Ecto neural progenitor cell (in vitro differentiated cells): ENCODE results near the gene MGST2.
A peak's percentile ranks its signal among the peaks of the same experiment; 100 is the strongest.

ENCODE experiments used
- DNase-seq: peaks from one replicate; pipeline ENCODE4 v3.0.0-alpha.2; 2018; ENCODE audit warnings: low spot score

MGST2 gene

DNA sequence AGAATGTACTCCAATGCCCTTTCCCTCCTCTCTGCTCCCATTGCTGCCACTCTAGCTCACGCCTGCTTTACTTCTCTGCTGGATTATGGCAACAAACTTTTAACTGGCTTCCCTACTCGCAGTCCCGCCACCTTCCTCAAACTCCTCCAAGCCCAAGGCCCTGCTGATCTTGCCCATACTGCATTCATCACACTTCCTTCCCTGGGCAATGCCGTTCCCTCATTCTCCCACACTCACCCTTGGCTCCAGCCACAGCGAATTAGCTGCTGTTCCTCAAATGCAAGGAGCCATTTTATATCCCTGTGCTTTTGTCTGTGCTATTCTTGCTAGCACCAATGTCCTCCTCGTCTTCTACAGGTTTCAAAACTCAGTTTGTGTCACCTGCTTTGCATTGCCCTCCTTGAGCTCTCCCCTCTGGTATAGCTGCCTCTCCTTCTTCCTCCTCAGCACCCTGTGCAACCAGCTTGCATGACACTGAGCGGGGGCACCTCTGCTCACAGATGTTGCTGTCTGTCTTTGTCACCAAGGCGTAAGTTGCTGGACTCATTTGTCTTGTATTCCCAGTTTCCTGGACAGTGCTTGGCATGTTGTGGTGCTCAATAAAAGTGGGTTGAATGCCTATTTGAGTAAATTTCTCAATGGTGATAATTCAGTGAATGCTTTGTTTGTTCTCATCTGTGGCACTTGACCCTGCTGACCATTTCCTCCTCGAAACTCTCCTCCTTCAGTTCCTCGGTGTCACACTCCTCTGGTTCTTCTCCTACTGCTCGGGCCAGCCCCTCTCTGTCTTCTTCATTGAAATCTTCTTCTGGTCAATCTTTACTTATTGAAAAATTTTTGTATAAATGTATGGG is 22.4 kb upstream of the MGST2 start:
- DNase-seq = no peak

DNA sequence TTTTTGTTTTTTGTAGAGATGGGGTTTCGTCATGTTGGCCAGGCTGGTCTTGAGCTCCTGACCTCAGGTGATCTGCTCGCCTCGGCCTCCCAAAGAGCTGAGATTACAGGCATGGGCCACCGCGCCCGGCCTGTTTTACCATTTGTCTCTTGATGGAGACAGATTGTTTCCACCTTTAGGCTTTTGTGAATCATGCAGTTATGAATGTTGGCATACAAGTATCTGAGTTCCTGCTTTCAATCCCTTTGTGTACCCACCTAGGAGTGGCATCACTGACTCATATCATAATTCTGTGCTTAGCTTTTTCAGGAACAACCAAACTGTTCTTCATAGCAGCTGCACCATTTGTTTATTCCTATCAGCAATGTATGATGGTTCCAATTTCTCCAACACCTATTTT is 20.2 kb upstream of the MGST2 start:
- DNase-seq = no peak

DNA sequence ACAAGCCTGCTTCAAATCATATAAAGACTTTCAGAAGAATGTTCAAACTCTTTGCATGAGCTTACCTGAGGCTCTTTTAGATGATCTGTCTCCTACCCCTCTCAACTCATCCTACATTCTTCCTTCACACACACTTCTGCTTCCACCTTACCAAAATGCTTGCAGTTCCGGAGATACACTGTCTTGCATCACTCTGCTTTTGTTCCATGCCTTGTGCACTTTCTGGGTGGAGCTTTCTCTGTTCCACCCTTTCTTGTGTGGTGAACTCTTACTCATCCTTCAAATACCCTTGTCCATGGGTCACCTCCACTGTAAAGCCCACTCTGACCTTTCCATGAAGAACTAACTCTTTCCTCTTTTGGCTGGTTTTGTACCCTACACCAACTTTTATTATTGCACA is 18.4 kb upstream of the MGST2 start:
- DNase-seq = no peak

DNA sequence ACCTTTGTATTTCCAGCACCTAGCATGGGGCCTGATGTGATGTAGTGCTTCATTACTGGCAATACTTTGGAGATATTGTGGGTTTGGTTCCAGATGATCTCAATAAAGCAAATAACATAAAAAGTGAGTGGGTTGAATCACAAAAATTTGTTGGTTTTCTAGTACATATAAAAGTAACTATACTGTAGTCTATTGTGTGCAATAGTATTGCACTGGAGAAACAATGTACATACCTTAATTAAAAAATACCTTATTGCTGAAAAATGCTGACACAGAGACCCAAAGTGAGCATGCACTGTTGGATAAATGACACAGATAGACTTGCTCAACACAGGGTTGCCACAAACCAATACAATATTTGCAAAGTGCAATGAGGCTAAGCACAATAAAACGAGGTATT is 17.7 kb upstream of the MGST2 start:
- no peak for DNase-seq

DNA sequence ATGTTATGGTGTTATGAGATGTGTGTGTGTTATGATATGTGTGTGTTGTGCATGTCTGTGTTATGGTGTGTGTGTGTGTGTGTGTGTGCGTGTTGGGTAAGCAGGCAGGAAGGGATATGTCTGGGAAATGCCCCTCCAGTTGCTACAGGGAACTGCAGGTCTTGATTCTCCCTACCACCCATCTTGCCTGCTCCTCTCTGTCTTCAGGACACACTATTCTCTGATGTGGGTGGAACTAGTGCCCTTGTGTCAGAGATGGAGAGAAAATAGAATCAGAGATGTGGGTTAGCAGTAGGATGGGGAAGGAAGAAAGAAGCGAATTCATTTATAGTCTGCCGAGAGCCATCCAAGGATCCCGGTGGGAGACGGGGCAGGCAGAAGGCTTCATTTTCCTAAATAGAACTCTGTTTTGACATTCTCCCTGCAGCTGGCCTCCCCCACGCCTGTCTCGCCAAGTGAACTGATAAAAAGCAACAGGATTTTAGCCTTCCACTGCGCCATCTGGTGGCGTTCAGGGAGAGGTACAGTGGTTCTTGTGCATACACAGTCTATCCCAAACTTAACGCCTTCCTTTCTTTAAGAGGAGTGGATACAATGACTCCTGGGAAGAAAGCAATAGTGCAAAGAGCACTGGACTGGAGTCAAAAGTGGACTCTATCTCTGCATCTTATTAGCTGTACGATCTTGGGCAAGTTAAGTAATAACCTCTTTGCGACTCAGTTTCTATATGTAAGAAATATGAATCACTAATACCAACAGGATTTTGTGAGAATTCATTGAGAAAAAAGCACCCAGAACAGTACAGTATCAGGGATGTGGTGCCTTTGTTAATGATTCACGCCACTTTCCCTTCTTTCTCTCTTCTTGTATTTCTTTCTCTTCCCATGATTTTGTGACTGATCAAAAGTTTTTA is 14.1 kb upstream of the MGST2 start:
- DNase-seq = peak; percentile 82

DNA sequence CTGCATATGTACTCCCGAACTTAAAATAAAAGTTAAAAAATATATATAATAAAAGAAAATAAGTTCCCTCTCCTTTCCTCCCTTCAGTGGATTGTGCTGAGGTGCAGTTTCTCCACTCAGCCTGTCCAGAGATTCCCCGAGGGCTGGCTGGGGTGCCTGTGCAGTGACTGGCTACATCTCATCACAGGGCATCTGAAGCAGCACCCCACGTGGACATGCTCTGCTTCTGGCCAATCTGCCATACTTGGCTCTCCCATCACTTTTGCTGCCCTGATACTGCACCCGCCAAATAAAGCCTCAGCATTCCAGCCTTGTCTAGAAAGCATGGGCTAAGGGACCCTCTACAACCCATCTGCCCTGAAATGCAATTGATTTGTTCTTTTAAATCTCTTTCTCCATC is 11.1 kb upstream of the MGST2 start:
- DNase-seq = no peak

DNA sequence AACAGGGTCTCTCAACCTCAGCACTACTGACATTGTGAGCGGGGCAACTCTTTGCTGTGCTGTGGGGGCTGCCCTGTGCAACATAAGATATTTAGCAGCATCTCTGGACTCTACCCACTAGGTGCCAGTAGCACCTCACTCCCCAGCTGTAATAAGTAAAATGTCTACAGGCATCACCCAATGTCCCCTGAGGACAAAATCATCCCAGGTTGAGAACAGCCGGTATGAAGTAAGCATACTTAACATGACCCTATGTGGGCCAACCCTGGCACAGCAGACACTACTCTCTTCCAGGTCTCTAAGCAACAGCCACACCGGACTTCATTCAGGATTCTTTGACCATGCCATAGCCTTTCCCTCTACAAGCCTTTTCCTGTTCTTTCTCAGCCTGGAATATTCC is 10.5 kb upstream of the MGST2 start:
- DNase-seq = no peak

DNA sequence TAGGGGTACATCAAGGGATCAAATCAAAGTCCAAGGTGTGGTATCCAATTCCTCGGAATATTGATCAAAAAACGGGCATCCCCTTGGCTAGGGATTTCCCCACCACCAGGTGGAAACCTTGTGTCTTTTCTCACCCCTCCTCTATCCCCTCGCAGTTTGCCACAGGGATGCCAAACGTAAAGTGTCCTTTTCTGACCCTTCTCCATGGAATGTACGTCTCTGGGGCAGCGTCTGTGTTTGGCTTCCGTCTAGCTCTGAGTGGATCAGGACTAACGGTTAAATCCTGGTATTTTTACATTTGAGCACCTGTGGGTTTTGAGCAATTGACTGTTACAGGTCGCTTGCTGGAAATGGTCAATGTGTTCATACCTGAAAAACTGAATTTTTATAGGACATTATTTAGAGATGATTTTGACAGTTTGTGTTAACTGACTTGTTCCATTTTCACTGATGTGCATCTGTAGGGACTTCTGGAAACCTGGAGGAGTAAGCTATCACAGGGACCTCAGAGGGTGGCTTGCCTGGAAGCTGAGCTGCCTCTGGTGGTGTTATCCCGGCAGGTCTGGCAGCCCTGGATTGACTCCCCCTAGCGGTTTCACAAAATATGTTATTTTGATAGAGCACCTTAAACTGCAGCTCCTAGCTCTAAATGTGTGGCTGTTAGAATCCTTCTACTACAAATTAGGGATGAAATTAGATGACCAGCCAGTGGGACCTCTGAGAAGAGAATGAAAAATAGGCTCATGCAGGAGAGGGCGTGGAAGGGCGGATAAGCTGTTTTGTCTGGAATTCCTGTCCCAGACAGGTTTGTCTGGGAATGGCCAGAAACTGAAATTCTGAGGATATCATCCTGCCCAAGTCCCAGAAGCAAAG is 8.8 kb upstream of the MGST2 start:
- DNase-seq = peak; percentile 73

DNA sequence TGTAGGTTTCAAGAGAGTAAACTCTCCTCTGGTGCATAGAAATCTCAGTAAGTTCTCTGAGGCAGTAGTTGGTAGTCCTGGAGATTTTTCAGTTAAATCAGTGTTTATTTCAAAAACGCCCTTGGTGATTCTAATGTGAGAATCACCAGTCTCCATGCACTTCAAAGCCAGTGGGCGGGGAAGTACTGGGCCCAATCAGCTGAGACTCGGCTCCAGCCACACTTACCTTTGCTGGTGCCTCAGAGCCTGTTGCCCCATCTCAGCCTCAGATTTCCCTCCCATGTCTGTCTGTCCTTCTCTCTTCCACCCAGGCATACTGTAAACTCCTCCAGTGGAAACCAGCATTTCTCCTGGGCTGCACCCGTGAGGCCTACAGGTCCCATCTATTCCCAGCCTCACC is 7.4 kb upstream of the MGST2 start:
- DNase-seq = no peak

DNA sequence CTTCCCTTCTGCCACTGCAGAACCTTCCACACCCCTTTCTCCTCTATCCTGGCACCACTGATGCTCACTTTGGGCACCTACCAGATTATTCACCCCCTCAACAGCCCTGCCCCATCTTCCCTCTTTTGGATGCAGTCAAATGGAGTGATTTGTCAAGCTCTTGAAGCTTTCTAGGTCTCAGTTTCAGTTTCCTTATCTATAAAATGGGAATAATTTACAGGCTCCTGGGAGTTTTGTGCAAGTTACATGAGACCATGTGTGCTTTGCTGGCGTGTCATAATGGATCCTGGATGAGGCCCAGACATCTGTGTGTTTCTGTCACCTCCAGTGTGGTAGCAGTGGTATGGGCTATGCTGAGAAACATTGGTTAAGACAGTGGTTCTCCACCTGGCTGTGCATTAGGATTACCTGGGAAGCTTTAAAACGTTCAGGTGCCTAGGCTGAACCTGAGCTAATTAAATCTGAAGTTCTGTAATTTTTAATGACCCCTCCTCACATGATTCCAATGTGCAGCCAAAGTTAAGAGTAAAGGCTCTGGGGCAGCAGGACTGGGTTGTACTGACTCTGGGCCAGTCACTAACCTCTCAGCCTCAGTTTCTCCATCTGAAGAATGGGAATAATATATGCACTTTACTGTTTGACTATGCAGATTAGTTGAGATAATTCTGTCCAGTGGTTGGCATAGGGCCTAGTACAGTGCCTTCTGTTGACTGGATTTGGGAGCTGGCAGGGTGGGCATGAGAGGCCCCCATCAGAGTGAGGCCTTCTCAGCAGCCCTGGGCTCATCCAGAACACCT is 6.8 kb upstream of the MGST2 start:
- DNase-seq = no peak

DNA sequence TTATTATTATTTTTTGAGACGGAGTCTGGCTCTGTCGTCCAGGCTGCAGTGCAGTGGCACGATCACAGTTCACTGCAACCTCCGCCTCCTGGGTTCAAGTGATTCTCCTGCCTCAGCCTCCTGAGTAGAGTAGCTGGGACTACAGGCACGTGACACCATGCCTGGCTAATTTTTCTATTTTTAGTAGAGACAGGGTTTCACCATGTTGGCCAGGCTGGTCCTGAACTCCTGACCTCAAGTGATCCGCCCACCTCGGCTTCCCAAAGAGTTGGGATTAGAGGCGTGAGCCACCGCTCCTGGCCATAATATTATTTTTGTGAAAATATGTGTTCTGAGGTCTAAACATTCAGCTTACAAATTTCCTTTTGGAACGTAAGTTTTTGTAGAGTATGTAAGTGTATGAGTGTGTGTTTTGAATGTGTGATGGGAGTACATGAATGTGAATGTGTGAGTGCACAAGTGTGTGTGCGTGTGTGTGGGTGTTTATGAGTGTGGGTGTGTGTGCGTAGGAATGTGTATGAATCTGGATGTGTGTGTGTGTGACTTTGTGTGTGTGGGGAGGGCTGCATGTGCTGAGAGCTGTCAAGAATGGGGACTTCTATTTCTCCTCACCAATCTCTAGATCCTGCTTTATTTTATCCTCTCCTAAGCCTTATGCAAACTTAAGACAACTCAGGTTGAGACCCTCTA is 5.7 kb upstream of the MGST2 start:
- no peak for DNase-seq

DNA sequence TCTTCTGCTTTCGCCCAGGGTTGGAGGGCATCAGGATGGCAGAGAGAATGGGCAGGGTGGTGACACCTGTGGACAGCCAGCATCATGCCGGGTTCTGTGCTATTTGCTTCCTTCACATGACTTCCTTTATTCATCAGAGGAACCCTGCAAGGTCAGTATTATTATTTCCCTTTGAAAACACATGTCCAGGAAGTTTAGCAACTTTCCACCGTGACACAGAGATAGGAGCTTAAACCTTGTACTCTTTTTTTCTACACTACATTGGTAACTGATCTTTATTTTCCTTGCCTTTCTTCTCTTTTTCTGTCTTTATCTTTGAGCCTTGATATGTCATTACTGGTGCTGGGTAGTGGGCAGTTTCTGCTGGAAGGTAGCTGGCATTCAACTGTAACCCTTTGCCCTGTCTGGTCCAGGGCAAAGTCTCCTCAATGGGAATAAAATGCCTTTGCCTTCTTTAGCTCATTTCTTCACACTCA is 5.0 kb upstream of the MGST2 start:
- DNase-seq = no peak

DNA sequence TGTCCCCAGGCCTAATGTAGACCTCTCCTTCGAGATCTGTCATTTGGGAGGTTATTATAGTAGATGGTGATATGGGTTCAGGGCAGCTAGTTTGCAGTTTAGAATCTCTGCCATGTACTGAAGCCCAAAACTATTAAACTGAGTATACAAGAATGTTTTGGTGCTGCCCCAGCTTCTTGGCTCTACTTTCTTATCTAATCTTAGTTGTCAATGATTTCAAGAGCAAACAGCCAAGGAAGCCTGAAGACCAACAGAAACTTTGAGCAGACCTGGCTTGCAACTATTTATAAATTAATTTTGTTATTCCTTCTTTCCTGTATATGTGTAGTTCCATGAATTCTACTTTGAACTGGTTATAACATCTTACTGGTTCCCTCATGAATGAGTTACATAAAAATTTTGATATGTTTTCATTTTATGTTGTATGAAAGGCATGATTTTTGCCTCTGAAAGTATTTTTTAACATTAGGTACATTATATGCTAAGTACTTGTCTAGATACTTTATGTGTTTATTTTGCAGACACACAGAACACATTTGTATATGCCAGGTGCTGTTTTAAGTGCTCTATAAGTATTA is 2.0 kb upstream of the MGST2 start:
- DNase-seq = no peak

DNA sequence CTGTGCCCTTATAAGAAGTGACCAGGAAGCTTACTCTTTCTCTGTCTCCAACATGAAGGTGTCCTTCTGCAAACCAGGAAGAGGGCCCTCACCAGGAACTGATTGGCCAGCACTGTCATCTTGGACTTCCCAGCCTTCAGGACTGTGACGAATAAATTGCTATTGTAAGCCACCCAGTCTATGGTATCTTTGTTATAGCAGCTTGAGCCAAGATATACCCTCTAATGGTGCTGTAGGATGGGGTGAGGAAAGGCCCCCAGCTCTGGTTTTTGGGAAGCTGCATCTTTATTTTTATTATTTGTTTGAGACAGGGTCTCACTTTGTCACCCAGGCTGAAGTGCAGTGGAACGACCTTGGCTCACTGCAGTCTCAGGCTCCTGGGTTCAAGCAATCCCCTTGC is 1.2 kb upstream of the MGST2 start:
- no peak for DNase-seq

DNA sequence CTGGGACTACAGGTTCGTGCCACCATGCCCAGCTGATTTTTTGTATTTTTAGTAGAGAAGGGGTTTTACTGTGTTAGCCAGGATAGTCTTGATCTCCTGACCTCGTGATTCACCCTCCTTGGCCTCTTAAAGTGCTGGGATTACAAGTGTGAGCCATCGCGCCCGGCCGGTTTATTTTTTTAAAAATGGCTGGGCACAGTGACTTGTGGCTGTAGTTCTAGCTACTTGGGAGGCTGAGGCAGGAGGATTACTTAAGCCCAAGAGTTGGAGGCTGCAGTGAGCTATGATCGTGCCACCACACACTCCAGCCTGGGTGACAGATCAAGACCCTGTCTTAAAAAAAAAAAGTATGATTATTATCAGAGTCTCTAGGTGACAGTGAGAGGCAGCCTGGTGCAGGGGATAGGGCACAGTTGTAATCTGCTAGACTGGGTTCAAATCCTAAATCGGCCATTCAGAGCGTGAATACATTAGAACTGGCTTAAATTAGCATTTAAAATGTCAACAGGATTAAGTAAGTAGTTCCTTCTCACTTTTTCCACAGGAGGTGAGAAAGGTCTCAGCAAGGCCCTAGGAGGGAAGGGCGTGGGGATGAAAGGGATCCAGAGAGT is 435 bp upstream of the MGST2 start:
- no peak for DNase-seq

DNA sequence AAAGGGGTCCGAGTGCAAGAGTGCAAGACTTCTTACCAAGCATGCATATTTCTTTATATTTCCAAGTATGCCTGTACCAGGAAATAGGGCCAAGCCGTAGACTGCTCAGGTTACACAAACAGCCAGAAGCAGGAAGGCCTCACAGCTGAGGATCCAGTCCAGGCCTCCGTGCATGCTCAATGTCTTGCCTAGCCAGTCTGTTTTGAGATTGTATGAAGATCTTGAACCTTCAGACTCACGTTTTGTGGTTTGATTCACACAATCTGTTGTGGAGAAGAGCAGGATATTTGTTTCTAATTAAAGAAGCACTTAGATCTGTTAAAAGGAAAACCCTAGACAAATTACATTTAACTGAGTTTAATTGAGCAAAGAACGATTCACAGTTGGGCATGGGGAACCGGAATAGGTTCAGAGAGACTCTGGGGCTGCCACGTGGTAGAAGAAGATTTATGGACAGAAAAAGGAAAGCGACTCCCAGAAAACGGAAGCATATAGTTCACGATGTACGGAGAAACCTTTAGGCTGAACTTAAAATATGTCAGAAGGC is 1.2 kb downstream of the MGST2 start:
- DNase-seq = no peak

DNA sequence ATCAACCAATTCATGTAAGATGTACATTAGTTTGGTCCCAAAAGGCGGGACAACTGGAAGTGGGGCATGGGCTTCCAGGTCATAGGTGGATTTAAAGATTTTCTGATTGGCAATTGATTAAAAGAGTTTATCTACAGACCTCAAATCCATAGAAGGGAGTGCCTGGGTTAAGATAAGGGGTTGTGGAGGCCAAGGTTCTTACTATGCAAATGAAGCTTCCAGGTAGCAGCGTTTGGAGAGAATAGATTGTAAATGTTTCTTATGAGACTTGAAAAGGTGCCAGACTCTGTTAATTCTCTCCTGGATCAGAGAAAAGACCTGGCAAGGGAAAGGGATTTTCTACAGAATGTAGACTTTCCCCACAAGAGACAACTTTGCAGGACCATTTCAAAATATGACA is 2.4 kb downstream of the MGST2 start:
- DNase-seq = no peak

DNA sequence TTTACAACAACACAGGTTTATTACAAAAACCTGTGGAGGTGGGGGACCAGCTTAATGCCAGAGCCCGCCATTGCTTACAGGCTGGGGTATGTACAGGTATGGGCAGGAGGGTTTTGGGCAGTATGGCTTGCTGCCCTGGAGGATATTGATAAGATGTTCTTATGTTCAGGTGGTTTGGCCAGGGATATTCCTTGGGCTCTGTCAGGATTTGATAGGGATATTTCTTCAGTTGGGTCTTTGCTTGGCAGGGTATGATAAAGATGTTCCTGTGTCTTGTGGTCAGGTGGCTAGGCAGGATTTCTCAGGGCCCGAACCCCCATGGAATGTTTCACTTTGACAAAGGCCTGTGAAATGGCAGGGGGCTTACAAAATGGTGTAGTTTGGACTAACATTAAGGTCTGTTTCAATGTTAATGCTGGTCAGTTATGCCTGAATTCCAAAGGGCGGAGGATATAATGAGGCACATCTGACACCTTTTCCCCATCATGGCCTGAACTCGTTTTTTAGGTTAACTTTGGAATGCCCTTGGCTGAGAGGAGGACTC is 3.1 kb downstream of the MGST2 start:
- DNase-seq = no peak

DNA sequence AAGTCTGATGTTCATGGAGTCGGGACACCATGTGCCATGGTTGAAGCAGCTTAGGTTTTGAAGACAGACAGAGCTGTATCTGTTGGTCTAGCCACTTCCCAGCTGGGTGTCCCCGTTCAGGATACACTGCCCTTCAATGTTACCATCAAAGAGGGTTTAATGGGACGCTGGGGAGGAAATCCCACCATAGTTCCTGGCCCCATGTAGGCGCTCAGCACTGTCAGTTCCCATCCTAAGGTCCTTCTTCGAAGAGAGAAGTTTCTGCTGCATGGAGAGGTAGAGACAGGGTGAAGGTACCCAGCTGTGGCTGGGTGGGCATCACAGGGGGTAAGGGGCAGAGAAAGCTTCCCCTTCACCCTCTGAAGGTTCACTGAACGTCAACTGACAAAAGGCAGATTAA is 3.7 kb downstream of the MGST2 start:
- DNase-seq = no peak
